NCI-H69 (cell line): ENCODE results near the gene POLR2E.
"Not testable (repeated sequence)": the region's sequence is repeated elsewhere in the genome, so short reads cannot be mapped to it uniquely, and the experiment has no call there.

ENCODE experiments used
- DNase-seq: peaks from one replicate; lab custom pipeline; 2025; lab: John Stamatoyannopoulos, UW

The POLR2E gene

GRCh38 chr19:1125601-1126467 lies 30.7 kb upstream of the POLR2E start:
- DNase-seq = no peak

GRCh38 chr19:1123885-1124677 lies 28.9 kb upstream of the POLR2E start:
- DNase-seq = no peak

- no peak for DNase-seq
Measured at GRCh38 chr19:1123381-1123780, 28.2 kb upstream of the POLR2E start.

GRCh38 chr19:1122972-1123363 lies 27.8 kb upstream of the POLR2E start:
- DNase-seq = peak; percentile 22

- DNase-seq = no peak
Measured at GRCh38 chr19:1122021-1122971, 27.1 kb upstream of the POLR2E start.

GRCh38 chr19:1121395-1121794 lies 26.2 kb upstream of the POLR2E start:
- DNase-seq = no peak

GRCh38 chr19:1119475-1120217 lies 24.5 kb upstream of the POLR2E start:
- DNase-seq = no peak

- no peak for DNase-seq
Measured at GRCh38 chr19:1118999-1119398, 23.8 kb upstream of the POLR2E start.

- no peak for DNase-seq
Measured at GRCh38 chr19:1117654-1118053, 22.5 kb upstream of the POLR2E start.

- DNase-seq = no peak
Measured at GRCh38 chr19:1116726-1117581, 21.8 kb upstream of the POLR2E start.

- DNase-seq = no peak
Measured at GRCh38 chr19:1115646-1116420, 20.7 kb upstream of the POLR2E start.

GRCh38 chr19:1114728-1115127 lies 19.6 kb upstream of the POLR2E start:
- not testable (repeated sequence) for DNase-seq

GRCh38 chr19:1113986-1114483 lies 18.9 kb upstream of the POLR2E start:
- DNase-seq = no peak

- DNase-seq = peak; percentile 94
Measured at GRCh38 chr19:1113030-1113985, 18.1 kb upstream of the POLR2E start.

- DNase-seq = no peak
Measured at GRCh38 chr19:1112268-1113029, 17.3 kb upstream of the POLR2E start.

- DNase-seq = no peak
Measured at GRCh38 chr19:1111641-1112267, 16.6 kb upstream of the POLR2E start.
